ENCODE data around the gene SYN1.

GRCh38 chrX:47574076-47574546 lies 45.5 kb downstream of the SYN1 start:
- no peak for TF ChIP-seq CTCF (IDR thresholded peaks at IDR 0.05; ENCODE audit: insufficient read depth, low read length, poor library complexity, severe bottlenecking)
- no peak for TF ChIP-seq EZH2phosphoT487 (conservative IDR thresholded peaks at IDR 0.05; ENCODE audit: low read length)

Data from SU-DHL-6 (cell line).